Esophagus squamous epithelium (tissue), 5 donors: ENCODE measurements around the gene TMTC1. TPM values are rescaled to one million over a fixed set of nuclear protein-coding genes. Genes with fewer than 3 reads are reported as not detected.

Source experiments
- DNase-seq: peaks from one replicate; lab custom pipeline; 2025; lab: John Stamatoyannopoulos, UW
- H3K27ac ChIP-seq, 4 donors: fragments of 200-600 bp; sonication (generic); one replicate each; pipeline ENCODE4 v1.5.1; 2016 to 2019; ENCODE audit warnings: mild to moderate bottlenecking in 1 of 4
- H3K27me3 ChIP-seq, 4 donors: fragments of 200-600 bp; sonication (generic); 1 replicate in 3 of 4; 2 replicates in 1 of 4; pipeline versions ENCODE4 v1.5.1 to v1.6.0; 2017 to 2021; ENCODE audit warnings: antibody characterized with exemption in 1 of 4
- H3K36me3 ChIP-seq, 3 donors: fragments of 200-600 bp; sonication (generic); one replicate each; pipeline ENCODE4 v1.5.1; 2016 to 2019
- H3K4me1 ChIP-seq, 3 donors: fragments of 200-600 bp; sonication (generic); one replicate each; pipeline ENCODE4 v1.5.1; 2017 to 2019
- H3K4me3 ChIP-seq, 4 donors: fragments of 200-600 bp; sonication (generic); 1 replicate in 3 of 4; 2 replicates in 1 of 4; pipeline ENCODE4 v1.5.1; 2016 to 2019; ENCODE audit warnings: mild to moderate bottlenecking in 2 of 4, moderate library complexity in 1 of 4
- H3K9me3 ChIP-seq, 3 donors: fragments of 200-600 bp; sonication (generic); one replicate each; pipeline ENCODE4 v1.5.1; 2016 to 2019
- CTCF ChIP-seq, 6 experiments: fragments of 450-650 bp in 4 of 6; fragments of 200-600 bp in 2 of 6; sonication (generic) in 2 of 6; IDR thresholded peaks; one replicate each; pipeline ENCODE4 v1.5.1; 2016 to 2019; ENCODE audit warnings: antibody characterized with exemption in 6 of 6, mild to moderate bottlenecking in 4 of 6, moderate library complexity in 4 of 6
- POLR2A ChIP-seq, 4 donors: fragments of 450-650 bp; IDR thresholded peaks; one replicate each; pipeline ENCODE4 v1.6.1; 2017; ENCODE audit warnings: antibody characterized with exemption in 4 of 4, mild to moderate bottlenecking in 4 of 4, moderate library complexity in 3 of 4
- WGBS, 2 donors: methylation state at CpG; one replicate each; pipeline ENCODE4 v1.1.5; 2018; 5-methylcytosine and 5-hydroxymethylcytosine counted together
- intact Hi-C: fragments of 100-400 bp; cut with DNase I; formaldehyde crosslinking; loops from one replicate; pipeline ENCODE4 v1.15.0; 2022
- total RNA-seq, 4 donors: library from RNA; depleted of rRNA; stranded (reverse); fragments of >200 nt; gene quantifications; one replicate each; pipeline ENCODE4 v1.1.0, GENCODE V29; 2016
- donor health status: DM: yes; HTN: yes; CAD: no.

Gene TMTC1
- total RNA-seq, 4 donors from 2014 or later = 2.5 to 31.9 (median 14.7) TPM

- Histone ChIP-seq H3K36me3 (peaks cover 0 to 31% (median 0%) of the 10 kb centered on the region in 3 donors), H3K9me3 (no peaks in the 10 kb centered on the region), H3K4me1 (no peaks in the 10 kb centered on the region), H3K27ac (no peak overlapping the region), H3K27me3 (no peaks in the 10 kb centered on the region), H3K4me3 (no peak overlapping the region)
- TF ChIP-seq POLR2A (IDR thresholded peaks at IDR 0.05) = no peak
- no peak for TF ChIP-seq CTCF (IDR thresholded peaks at IDR 0.05)
- intact Hi-C loops = no loop called here
- DNase-seq = no peak
- WGBS, 2 donors = 65 to 72% methylated on average over 1 of the region's 1 CpG
Measured at GRCh38 chr12:29750131-29750927, 33.4 kb downstream of the TMTC1 start.

- no peak overlapping the region for H3K4me3 ChIP-seq
- TF ChIP-seq CTCF (IDR thresholded peaks at IDR 0.05) = no peak
- no peak for TF ChIP-seq POLR2A (IDR thresholded peaks at IDR 0.05)
- no peak for DNase-seq
- no peaks in the 10 kb centered on the region for H3K36me3 ChIP-seq
- 0% methylated on average over 1 of the region's 1 CpG for WGBS, 2 donors
- intact Hi-C loops = no loop called here
- peaks cover 0 to 2% (median 0%) of the 10 kb centered on the region in 3 donors for H3K4me1 ChIP-seq
- no peak overlapping the region for H3K27ac ChIP-seq
- no peaks in the 10 kb centered on the region for H3K9me3 ChIP-seq
- H3K27me3 ChIP-seq = no peaks in the 10 kb centered on the region
Measured at GRCh38 chr12:29744365-29744764, 39.4 kb downstream of the TMTC1 start.

GRCh38 chr12:29743801-29744200 is 39.9 kb downstream of the TMTC1 start:
- intact Hi-C loops = no loop called here
- H3K27ac ChIP-seq = no peak overlapping the region
- DNase-seq = no peak
- no peaks in the 10 kb centered on the region for H3K9me3 ChIP-seq
- 65 to 75% methylated on average over 3 of the region's 3 CpGs for WGBS, 2 donors
- H3K27me3 ChIP-seq = no peaks in the 10 kb centered on the region
- no peak for TF ChIP-seq POLR2A (IDR thresholded peaks at IDR 0.05)
- no peak for TF ChIP-seq CTCF (IDR thresholded peaks at IDR 0.05)
- no peak overlapping the region for H3K4me3 ChIP-seq
- H3K4me1 ChIP-seq = peaks cover 0 to 5% (median 0%) of the 10 kb centered on the region in 3 donors
- H3K36me3 ChIP-seq = no peaks in the 10 kb centered on the region

- Histone ChIP-seq H3K27ac (peak overlapping the region in 1 of 4 donors; percentile 16), H3K36me3 (no peaks in the 10 kb centered on the region), H3K27me3 (no peaks in the 10 kb centered on the region), H3K4me1 (peaks cover 0 to 7% (median 3%) of the 10 kb centered on the region in 3 donors), H3K9me3 (no peaks in the 10 kb centered on the region), H3K4me3 (no peak overlapping the region)
- no peak for TF ChIP-seq CTCF (IDR thresholded peaks at IDR 0.05)
- no peak for TF ChIP-seq POLR2A (IDR thresholded peaks at IDR 0.05)
- WGBS, 2 donors = 77 to 83% methylated on average over 4 of the region's 4 CpGs
- intact Hi-C loops = no loop called here
- DNase-seq = no peak
Measured at GRCh38 chr12:29743077-29743476, 40.7 kb downstream of the TMTC1 start.

- intact Hi-C loops = no loop called here
- H3K4me1 ChIP-seq = peaks cover 0 to 11% (median 5%) of the 10 kb centered on the region in 3 donors
- H3K36me3 ChIP-seq = no peaks in the 10 kb centered on the region
- 88 to 96% methylated on average over 1 of the region's 1 CpG for WGBS, 2 donors
- no peak for DNase-seq
- peak overlapping the region in 2 of 4 donors; percentile 16 to 58 for H3K27ac ChIP-seq
- no peaks in the 10 kb centered on the region for H3K9me3 ChIP-seq
- H3K4me3 ChIP-seq = no peak overlapping the region
- H3K27me3 ChIP-seq = no peaks in the 10 kb centered on the region
- no peak for TF ChIP-seq CTCF (IDR thresholded peaks at IDR 0.05)
- no peak for TF ChIP-seq POLR2A (IDR thresholded peaks at IDR 0.05)
Measured at GRCh38 chr12:29742646-29743045, 41.1 kb downstream of the TMTC1 start.
